Activated CD8-positive, alpha-beta T cell treated with anti-CD3 and anti-CD28 coated beads for 36 hours (primary cell): ENCODE data around the gene JAML. TPM values are rescaled to one million over a fixed set of nuclear protein-coding genes. Genes with fewer than 3 reads are reported as not detected.

Source experiments
- ATAC-seq: fragments of 200-7000 bp; cut with Tn5 transposase; one replicate; pipeline ENCODE4 v1.10.0; 2021; ENCODE audit warnings: mild to moderate bottlenecking, moderate library complexity
- CTCF ChIA-PET: fragments of 350-600 bp; sonication (Branson Sonifier 250); formaldehyde crosslinking; loops from one replicate; lab custom pipeline; 2021; ENCODE audit warnings: antibody characterized with exemption; lab: Charles Lee
- POLR2A ChIA-PET: fragments of 350-600 bp; sonication (Branson Sonifier 250); formaldehyde crosslinking; loops from one replicate; lab custom pipeline; 2021; ENCODE audit warnings: antibody characterized with exemption; lab: Charles Lee
- DNase-seq: peaks from one replicate; pipeline ENCODE4 v3.0.0-alpha.2; 2020
- H3K27ac Mint-ChIP-seq: one replicate; pipeline ENCODE4 v1.8.0; 2021; ENCODE audit warnings: mild to moderate bottlenecking, mixed read lengths
- H3K27me3 Mint-ChIP-seq: one replicate; pipeline ENCODE4 v1.8.0; 2021; ENCODE audit warnings: mixed read lengths
- H3K36me3 Mint-ChIP-seq: one replicate; pipeline ENCODE4 v1.8.0; 2021; ENCODE audit warnings: low read depth, mixed read lengths
- H3K4me1 Mint-ChIP-seq: one replicate; pipeline ENCODE4 v1.8.0; 2021; ENCODE audit warnings: low read depth, mixed read lengths
- H3K4me3 Mint-ChIP-seq: one replicate; pipeline ENCODE4 v1.8.0; 2021; ENCODE audit warnings: mild to moderate bottlenecking, moderate library complexity, mixed read lengths
- H3K9me3 Mint-ChIP-seq: one replicate; pipeline ENCODE4 v1.8.0; 2021; ENCODE audit warnings: mixed read lengths
- CTCF ChIP-seq: fragments of 200-600 bp; IDR thresholded peaks from one replicate; pipeline ENCODE4 v1.8.0; 2022; ENCODE audit warnings: antibody characterized with exemption, mild to moderate bottlenecking
- intact Hi-C: fragments of 100-400 bp; cut with micrococcal nuclease; formaldehyde crosslinking; loops from one replicate; pipeline ENCODE4 v1.10.0; 2022
- total RNA-seq, 2 experiments: library from RNA; stranded (reverse); gene quantifications; one replicate each; pipeline ENCODE4 v1.2.3, GENCODE V29; 2021

Gene JAML
- total RNA-seq, 2 experiments from 2014 or later, result 236 to 251 TPM

GRCh38 chr11:118201966-118202365 lies 22.8 kb downstream of the JAML start:
- Mint-ChIP-seq H3K36me3 (peaks cover 27% of the 10 kb centered on the region), H3K27me3 (no peaks in the 10 kb centered on the region), H3K4me1 (peaks cover 48% of the 10 kb centered on the region), H3K4me3 (no peak overlapping the region), H3K27ac (no peak overlapping the region), H3K9me3 (no peaks in the 10 kb centered on the region)
- DNase-seq, result no peak
- POLR2A ChIA-PET, result interaction anchor here (0.8 to 5.9 kb wide), 23 partner anchors 17 to 234 kb away, joined by 3 to 326 read pairs (median 4); partner anchors contain the start of genes CD3D, JAML, KMT2A and MPZL3
- TF ChIP-seq CTCF, result no peak
- CTCF ChIA-PET, result interaction anchor here (0.8 to 2.8 kb wide), 14 partner anchors 9 to 93 kb away, joined by 3 to 17 read pairs (median 6); partner anchors contain the start of genes JAML, MPZL2 and MPZL3
- ATAC-seq, result no peak
- intact Hi-C loops, result loop anchor here (1.0 to 5.0 kb wide), 6 partner anchors 15 to 140 kb away; partner anchors contain the start of genes CD3D, CD3G and JAML

GRCh38 chr11:118200901-118201680 lies 23.7 kb downstream of the JAML start:
- Mint-ChIP-seq H3K9me3 (no peaks in the 10 kb centered on the region), H3K27ac (no peak overlapping the region), H3K4me1 (peaks cover 41% of the 10 kb centered on the region), H3K36me3 (peaks cover 30% of the 10 kb centered on the region), H3K27me3 (no peaks in the 10 kb centered on the region), H3K4me3 (no peak overlapping the region)
- ATAC-seq (peak; percentile 82), DNase-seq (peak; percentile 83)
- intact Hi-C loops, result loop anchor here (1.0 to 5.0 kb wide), 6 partner anchors 16 to 141 kb away; partner anchors contain the start of genes CD3D, CD3G and JAML
- ChIA-PET CTCF (interaction anchor here (0.8 to 3.7 kb wide), 9 partner anchors 10 to 151 kb away, joined by 3 to 100 read pairs (median 6); partner anchors contain the start of genes MPZL2 and MPZL3), POLR2A (interaction anchor here (0.8 to 5.9 kb wide), 12 partner anchors 10 to 138 kb away, joined by 3 to 326 read pairs (median 8); partner anchors contain the start of gene JAML)
- TF ChIP-seq CTCF, result no peak

GRCh38 chr11:118200497-118200896 lies 24.3 kb downstream of the JAML start:
- TF ChIP-seq CTCF, result no peak
- CTCF ChIA-PET, result interaction anchor here (0.8 to 3.7 kb wide), 6 partner anchors 11 to 152 kb away, joined by 3 to 100 read pairs (median 13); partner anchors contain the start of gene MPZL2
- intact Hi-C loops, result loop anchor here (2.0 to 5.0 kb wide), 5 partner anchors 24 to 142 kb away; partner anchors contain the start of genes CD3D, CD3G and JAML
- Mint-ChIP-seq H3K27me3 (no peaks in the 10 kb centered on the region), H3K9me3 (no peaks in the 10 kb centered on the region), H3K4me3 (no peak overlapping the region), H3K27ac (no peak overlapping the region), H3K36me3 (peaks cover 33% of the 10 kb centered on the region), H3K4me1 (peaks cover 35% of the 10 kb centered on the region)
- DNase-seq, result no peak
- ATAC-seq, result peak; percentile 2
- POLR2A ChIA-PET, result interaction anchor here (0.5 to 3.8 kb wide), 10 partner anchors 11 to 143 kb away, joined by 3 to 77 read pairs (median 7); partner anchors contain the start of genes CD3E, CD3G and JAML

GRCh38 chr11:118199135-118199534 lies 25.7 kb downstream of the JAML start:
- no peak overlapping the region for H3K27ac Mint-ChIP-seq
- CTCF ChIA-PET, result interaction anchor here (0.7 to 3.7 kb wide), 45 partner anchors 9 to 249 kb away, joined by 3 to 100 read pairs (median 9); partner anchors contain the start of genes CD3D, CD3E, JAML and KMT2A
- H3K4me3 Mint-ChIP-seq, result no peak overlapping the region
- ATAC-seq, result no peak
- POLR2A ChIA-PET, result interaction anchor here (0.7 to 3.8 kb wide), 20 partner anchors 9 to 143 kb away, joined by 3 to 77 read pairs (median 4); partner anchors contain the start of genes CD3D, CD3E, JAML and MPZL3
- TF ChIP-seq CTCF, result no peak
- no peak for DNase-seq
- no peaks in the 10 kb centered on the region for H3K27me3 Mint-ChIP-seq
- no peaks in the 10 kb centered on the region for H3K9me3 Mint-ChIP-seq
- H3K36me3 Mint-ChIP-seq, result peaks cover 46% of the 10 kb centered on the region
- intact Hi-C loops, result no loop called here
- peaks cover 37% of the 10 kb centered on the region for H3K4me1 Mint-ChIP-seq
